GM13976 (cell line): ENCODE measurements around the gene LHFPL4.

Source experiments
- DNase-seq: peaks from one replicate; pipeline ENCODE4 v3.0.0; 2012; ENCODE audit warnings: low spot score
- in situ Hi-C: fragments of 300-500 bp; cut with MboI; formaldehyde crosslinking; loops from one replicate; pipeline ENCODE4 v1.12.0; 2022; ENCODE audit warnings: low sequenced_read_pairs, mixed read lengths, inconsistent platforms; ENCODE audit not compliant: unreplicated experiment
- TF ChIP-seq, protein P1 (sequence below): IDR thresholded peaks from 2 replicates; pipeline ENCODE4 v1.5.1; 2012; ENCODE audit warnings: borderline replicate concordance, mild to moderate bottlenecking; ENCODE audit not compliant: insufficient read depth; ENCODE audit errors: extremely low read depth, missing control alignments, control extremely low read depth

Gene LHFPL4

DNA sequence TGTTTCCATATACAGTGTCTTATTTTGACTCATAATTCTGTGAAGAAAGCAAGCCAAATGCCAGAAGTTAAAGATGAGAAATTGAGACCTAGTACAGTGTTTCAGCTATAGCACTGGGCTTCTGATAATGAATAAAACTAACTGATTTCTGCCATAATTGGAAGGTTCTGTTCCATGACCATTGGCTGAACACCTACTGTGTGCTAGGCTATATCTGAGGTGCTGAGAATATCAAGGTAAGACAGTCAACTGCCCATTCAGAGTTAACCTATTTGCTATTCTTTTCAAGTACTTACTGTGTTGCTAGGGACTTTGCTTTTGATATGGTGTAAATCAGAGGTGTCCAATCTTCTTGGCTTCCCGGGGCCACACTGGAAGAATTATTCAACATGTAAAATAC is 73.4 kb downstream of the LHFPL4 start:
- DNase-seq = no peak
- in situ Hi-C loops = no loop called here

DNA sequence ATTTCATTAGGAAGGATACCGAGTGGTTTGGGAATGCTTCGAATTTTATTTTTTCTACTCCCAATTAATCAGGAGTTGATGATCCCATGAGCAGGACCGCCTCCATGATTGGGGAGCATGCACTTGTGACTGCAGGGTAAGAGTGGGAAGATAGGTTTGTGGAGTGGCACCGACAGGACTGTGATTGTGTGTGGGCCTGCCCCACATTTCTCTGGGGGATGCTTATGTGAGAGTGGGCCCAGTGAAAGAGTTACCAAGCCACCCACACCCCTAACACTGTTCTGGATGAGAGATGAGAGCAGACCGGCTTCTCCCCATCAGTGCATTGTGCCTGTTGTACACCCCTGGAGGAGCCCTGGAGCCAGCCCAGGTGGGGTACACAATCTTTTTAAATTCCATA is 76.7 kb downstream of the LHFPL4 start:
- in situ Hi-C loops = no loop called here
- DNase-seq = no peak
- TF ChIP-seq, protein P1, sequence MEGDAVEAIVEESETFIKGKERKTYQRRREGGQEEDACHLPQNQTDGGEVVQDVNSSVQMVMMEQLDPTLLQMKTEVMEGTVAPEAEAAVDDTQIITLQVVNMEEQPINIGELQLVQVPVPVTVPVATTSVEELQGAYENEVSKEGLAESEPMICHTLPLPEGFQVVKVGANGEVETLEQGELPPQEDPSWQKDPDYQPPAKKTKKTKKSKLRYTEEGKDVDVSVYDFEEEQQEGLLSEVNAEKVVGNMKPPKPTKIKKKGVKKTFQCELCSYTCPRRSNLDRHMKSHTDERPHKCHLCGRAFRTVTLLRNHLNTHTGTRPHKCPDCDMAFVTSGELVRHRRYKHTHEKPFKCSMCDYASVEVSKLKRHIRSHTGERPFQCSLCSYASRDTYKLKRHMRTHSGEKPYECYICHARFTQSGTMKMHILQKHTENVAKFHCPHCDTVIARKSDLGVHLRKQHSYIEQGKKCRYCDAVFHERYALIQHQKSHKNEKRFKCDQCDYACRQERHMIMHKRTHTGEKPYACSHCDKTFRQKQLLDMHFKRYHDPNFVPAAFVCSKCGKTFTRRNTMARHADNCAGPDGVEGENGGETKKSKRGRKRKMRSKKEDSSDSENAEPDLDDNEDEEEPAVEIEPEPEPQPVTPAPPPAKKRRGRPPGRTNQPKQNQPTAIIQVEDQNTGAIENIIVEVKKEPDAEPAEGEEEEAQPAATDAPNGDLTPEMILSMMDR = no peak

More for the DNA sequence above, 73.4 kb downstream of the LHFPL4 start:
- TF ChIP-seq, protein P1 = no peak

DNA sequence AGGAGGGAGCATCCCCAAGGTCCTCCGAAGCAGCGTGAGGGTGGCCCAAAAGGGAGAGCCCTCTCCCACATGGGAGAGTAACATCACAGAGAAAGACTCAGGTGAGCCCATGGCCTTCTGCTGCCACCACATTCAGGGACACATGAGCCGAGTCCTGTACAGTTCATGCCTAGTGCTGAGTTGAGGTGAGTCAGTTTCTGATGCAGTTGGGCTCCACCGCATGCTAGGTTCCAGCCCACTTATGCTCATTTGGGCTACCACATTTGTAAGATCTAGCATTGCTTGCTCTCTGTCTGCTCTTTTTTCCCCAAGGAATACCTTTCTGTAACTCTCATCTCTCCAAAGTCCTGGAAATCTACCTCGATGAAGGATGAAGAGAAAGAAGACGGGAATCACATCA is 79.1 kb downstream of the LHFPL4 start:
- in situ Hi-C loops = no loop called here
- TF ChIP-seq, protein P1 = no peak
- DNase-seq = no peak

DNA sequence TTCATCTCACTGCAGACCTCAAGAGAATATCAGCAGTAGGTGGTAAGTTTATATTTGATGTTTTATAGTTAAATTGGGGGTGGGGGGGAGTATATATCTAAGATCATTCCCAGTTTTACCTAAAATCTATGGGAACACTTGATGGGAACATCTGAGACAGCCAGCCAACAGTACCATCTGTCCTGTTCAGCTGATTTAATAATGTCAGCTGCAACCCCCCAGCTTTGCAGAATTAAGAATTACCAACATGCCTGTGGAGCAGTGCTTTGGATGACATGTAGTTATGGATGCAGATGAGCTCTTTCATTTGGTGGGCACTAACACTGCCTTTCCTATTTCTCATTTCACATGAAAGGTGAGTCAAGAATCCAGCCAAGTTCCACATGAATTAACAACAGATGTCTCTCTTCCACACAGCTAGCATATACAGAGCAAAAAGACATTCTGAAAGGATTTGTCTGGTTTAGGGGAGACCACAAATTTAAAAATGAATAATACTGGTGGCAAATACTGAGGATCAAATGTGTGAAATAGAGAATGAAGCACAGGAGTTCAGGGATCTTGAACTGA is 80.0 kb downstream of the LHFPL4 start:
- TF ChIP-seq, protein P1 = no peak
- in situ Hi-C loops = no loop called here
- no peak for DNase-seq

DNA sequence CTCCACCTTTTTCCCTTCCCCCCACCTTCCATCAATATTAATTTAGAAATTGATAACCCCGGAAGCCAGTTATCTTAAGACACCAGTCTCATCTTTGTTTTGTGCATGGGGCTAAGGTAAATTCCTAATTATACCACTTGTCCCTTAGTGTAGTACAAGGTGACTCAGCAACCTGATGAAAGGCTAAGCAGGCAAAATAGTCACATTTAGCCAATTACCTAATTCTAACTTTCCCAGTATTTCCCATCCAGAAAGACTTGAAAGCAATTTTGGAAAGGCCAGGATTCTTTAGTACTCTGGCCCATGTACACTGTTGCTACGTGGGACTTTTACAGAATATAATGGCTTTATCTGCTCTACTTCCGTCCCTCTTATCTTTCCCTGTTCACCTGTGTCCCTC is 83.6 kb downstream of the LHFPL4 start:
- no peak for DNase-seq
- TF ChIP-seq, protein P1 = no peak
- in situ Hi-C loops = no loop called here

DNA sequence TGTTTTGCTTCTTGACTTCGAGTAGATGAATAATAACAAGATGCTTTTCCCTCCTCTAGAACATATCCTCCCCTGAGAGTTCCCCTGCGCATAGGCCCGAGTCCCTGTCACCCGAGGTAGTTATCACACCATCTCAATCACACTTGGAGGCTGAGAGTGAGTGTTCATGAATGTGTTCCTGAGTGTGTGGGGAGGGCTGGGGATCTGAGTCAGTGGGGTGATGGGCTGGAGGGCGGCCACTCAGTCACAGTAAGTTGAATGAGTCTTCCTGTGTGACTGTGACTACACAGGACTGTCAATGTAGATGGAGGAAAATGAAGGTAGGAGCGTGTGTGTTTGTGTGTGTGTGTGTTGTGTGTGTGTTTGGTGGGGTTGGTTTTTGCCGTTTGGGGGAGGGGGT is 85.2 kb downstream of the LHFPL4 start:
- DNase-seq = no peak
- TF ChIP-seq, protein P1 = no peak
- in situ Hi-C loops = no loop called here

DNA sequence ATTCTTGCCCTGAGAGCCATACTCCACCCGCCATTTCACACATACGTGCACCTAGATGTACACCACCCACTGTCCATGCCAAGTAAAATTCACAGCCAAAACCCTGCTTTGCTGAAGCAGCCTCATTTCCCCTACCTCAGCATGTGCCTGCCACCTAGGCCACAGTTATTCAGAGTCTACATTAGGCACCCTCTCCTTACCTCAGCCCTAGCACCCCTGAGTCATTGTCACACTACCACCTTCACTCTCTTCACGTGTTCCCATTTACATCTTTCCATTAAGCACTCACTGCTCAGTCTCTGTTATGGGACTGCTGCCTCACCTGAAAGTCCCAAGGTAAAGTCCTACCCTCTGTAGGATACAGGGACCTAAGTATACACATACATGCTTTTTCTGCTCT is 86.2 kb downstream of the LHFPL4 start:
- no peak for DNase-seq
- in situ Hi-C loops = no loop called here
- TF ChIP-seq, protein P1 = no peak
